Measurements from ENCODE around the gene MREG. TPM values are rescaled to one million over a fixed set of nuclear protein-coding genes. Genes with fewer than 3 reads are reported as not detected.
A peak's percentile ranks its signal among the peaks of the same experiment; 100 is the strongest.

The MREG gene
- total and polyA plus RNA-seq, 10 of the 15 experiments (the other 5 are each of a cell fraction or from before 2014, with no cell fraction given), result 6.9 to 45.0 (median 28.5) TPM

DNA sequence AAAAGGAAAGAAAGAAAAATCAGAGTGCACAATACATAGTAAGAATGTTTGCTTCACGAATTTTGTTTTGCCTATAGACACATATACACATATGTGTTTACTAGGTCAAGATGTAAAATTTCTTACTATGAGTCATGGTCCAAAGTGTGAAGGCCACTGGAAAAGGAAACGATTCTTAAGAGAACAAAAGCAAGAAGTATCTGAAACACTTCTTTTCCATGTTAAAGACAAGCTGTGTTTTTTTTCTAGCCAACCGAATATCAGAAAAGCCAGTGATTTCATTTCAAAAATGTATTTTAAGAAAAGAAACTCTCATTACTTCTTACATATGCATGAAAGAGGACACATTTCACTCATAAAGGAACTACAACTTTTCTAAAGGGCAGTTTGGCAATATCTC is 43.4 kb upstream of the MREG start (continued):
- TF ChIP-seq, protein P1, sequence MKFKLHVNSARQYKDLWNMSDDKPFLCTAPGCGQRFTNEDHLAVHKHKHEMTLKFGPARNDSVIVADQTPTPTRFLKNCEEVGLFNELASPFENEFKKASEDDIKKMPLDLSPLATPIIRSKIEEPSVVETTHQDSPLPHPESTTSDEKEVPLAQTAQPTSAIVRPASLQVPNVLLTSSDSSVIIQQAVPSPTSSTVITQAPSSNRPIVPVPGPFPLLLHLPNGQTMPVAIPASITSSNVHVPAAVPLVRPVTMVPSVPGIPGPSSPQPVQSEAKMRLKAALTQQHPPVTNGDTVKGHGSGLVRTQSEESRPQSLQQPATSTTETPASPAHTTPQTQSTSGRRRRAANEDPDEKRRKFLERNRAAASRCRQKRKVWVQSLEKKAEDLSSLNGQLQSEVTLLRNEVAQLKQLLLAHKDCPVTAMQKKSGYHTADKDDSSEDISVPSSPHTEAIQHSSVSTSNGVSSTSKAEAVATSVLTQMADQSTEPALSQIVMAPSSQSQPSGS (IDR thresholded peaks at IDR 0.05; ENCODE audit: low read length), result peak; percentile 79
- TF ChIP-seq SPI1 (IDR thresholded peaks at IDR 0.05; ENCODE audit: borderline replicate concordance, insufficient read depth, low read depth, low read length) (no peak), CBX5 (IDR thresholded peaks at IDR 0.05; ENCODE audit: low read depth) (peak; percentile 55; the same call in 1 of the 2 replicates), SMC3 (IDR thresholded peaks at IDR 0.05; ENCODE audit: borderline replicate concordance, low read length) (no peak), SUZ12 (IDR thresholded peaks at IDR 0.05; ENCODE audit: unreplicated experiment) (no peak), IRF4 (IDR thresholded peaks at IDR 0.05; ENCODE audit: low read depth, low read length) (peak; percentile 41; the same call in 1 of the 2 replicates), MYC (IDR thresholded peaks at IDR 0.05; ENCODE audit: insufficient read depth, insufficient read length, insufficient replicate concordance, low read length, severe bottlenecking) (no peak), NBN (IDR thresholded peaks at IDR 0.05) (0 out of 2 replicates have a peak, but pooled peaks have one; percentile 47), RBBP5 (conservative IDR thresholded peaks at IDR 0.05) (no peak), YY1 (IDR thresholded peaks at IDR 0.05; ENCODE audit: low read depth, low read length) (no peak), MEF2A (IDR thresholded peaks at IDR 0.05; ENCODE audit: insufficient read depth, low read depth, low read length) (peak; percentile 76; the same call in 1 of the 2 replicates), EED (IDR thresholded peaks at IDR 0.05; ENCODE audit: low read depth) (peak; percentile 27; the same call in 1 of the 2 replicates), SRF (IDR thresholded peaks at IDR 0.05; ENCODE audit: low read depth in 2 of 2, low read length in 2 of 2) (no peak), SMAD5 (IDR thresholded peaks at IDR 0.05; ENCODE audit: low read depth) (no peak), SMARCA5 (IDR thresholded peaks at IDR 0.05) (no peak), PML (IDR thresholded peaks at IDR 0.05; ENCODE audit: low read length) (no peak), MXI1 (IDR thresholded peaks at IDR 0.05; ENCODE audit: low read depth, low read length) (no peak)
- TF ChIP-seq, protein P2, sequence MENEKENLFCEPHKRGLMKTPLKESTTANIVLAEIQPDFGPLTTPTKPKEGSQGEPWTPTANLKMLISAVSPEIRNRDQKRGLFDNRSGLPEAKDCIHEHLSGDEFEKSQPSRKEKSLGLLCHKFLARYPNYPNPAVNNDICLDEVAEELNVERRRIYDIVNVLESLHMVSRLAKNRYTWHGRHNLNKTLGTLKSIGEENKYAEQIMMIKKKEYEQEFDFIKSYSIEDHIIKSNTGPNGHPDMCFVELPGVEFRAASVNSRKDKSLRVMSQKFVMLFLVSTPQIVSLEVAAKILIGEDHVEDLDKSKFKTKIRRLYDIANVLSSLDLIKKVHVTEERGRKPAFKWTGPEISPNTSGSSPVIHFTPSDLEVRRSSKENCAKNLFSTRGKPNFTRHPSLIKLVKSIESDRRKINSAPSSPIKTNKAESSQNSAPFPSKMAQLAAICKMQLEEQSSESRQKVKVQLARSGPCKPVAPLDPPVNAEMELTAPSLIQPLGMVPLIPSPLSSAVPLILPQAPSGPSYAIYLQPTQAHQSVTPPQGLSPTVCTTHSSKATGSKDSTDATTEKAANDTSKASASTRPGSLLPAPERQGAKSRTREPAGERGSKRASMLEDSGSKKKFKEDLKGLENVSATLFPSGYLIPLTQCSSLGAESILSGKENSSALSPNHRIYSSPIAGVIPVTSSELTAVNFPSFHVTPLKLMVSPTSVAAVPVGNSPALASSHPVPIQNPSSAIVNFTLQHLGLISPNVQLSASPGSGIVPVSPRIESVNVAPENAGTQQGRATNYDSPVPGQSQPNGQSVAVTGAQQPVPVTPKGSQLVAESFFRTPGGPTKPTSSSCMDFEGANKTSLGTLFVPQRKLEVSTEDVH (IDR thresholded peaks at IDR 0.05; ENCODE audit: low read depth, partially characterized antibody), result no peak
- TF ChIP-seq, protein P3, sequence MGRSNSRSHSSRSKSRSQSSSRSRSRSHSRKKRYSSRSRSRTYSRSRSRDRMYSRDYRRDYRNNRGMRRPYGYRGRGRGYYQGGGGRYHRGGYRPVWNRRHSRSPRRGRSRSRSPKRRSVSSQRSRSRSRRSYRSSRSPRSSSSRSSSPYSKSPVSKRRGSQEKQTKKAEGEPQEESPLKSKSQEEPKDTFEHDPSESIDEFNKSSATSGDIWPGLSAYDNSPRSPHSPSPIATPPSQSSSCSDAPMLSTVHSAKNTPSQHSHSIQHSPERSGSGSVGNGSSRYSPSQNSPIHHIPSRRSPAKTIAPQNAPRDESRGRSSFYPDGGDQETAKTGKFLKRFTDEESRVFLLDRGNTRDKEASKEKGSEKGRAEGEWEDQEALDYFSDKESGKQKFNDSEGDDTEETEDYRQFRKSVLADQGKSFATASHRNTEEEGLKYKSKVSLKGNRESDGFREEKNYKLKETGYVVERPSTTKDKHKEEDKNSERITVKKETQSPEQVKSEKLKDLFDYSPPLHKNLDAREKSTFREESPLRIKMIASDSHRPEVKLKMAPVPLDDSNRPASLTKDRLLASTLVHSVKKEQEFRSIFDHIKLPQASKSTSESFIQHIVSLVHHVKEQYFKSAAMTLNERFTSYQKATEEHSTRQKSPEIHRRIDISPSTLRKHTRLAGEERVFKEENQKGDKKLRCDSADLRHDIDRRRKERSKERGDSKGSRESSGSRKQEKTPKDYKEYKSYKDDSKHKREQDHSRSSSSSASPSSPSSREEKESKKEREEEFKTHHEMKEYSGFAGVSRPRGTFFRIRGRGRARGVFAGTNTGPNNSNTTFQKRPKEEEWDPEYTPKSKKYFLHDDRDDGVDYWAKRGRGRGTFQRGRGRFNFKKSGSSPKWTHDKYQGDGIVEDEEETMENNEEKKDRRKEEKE (IDR thresholded peaks at IDR 0.05), result no peak
- TF ChIP-seq, protein P4, sequence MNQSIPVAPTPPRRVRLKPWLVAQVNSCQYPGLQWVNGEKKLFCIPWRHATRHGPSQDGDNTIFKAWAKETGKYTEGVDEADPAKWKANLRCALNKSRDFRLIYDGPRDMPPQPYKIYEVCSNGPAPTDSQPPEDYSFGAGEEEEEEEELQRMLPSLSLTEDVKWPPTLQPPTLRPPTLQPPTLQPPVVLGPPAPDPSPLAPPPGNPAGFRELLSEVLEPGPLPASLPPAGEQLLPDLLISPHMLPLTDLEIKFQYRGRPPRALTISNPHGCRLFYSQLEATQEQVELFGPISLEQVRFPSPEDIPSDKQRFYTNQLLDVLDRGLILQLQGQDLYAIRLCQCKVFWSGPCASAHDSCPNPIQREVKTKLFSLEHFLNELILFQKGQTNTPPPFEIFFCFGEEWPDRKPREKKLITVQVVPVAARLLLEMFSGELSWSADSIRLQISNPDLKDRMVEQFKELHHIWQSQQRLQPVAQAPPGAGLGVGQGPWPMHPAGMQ (IDR thresholded peaks at IDR 0.05; ENCODE audit: borderline replicate concordance), result no peak
- TF ChIP-seq, protein P5, sequence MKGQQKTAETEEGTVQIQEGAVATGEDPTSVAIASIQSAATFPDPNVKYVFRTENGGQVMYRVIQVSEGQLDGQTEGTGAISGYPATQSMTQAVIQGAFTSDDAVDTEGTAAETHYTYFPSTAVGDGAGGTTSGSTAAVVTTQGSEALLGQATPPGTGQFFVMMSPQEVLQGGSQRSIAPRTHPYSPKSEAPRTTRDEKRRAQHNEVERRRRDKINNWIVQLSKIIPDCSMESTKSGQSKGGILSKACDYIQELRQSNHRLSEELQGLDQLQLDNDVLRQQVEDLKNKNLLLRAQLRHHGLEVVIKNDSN (IDR thresholded peaks at IDR 0.05; ENCODE audit: borderline replicate concordance, extremely low read length, insufficient read depth, low read depth, low read length), result no peak
